ENCODE results near the gene PRKD1. TPM values are rescaled to one million over a fixed set of nuclear protein-coding genes. Genes with fewer than 3 reads are reported as not detected.

PRKD1 gene
- total RNA-seq, 2 experiments from 2014 or later, result not detected

DNA sequence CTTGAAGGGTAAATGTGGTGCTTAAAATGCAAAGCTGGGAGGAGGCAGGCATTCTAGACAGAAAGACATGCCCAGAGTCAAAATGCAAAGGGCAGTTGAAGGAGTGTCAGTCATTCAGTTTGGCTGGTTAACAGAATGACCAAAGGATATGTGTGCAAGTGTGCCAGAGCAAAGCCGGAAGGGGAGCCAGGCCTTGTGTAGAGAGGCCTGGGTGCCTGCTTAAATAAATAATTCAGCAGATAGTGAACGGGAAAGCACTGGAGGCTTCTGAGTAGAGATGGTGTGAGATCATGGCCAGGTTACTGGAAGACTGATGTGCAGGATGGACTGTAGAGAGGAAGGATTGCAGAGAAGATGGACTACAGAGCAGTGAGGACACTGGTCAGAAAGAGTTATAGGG, 244.9 kb downstream of the PRKD1 start:
- Mint-ChIP-seq H3K27me3 (no peaks in the 10 kb centered on the region), H3K4me1 (ENCODE audit: low read depth) (no peaks in the 10 kb centered on the region), H3K4me3 (no peak overlapping the region), H3K27ac (no peak overlapping the region), H3K36me3 (ENCODE audit: low read depth) (no peaks in the 10 kb centered on the region), H3K9me3 (peaks cover 3% of the 10 kb centered on the region)
- intact Hi-C loops (cut with DNase I, micrococcal nuclease), result no loop called here
- Histone ChIP-seq H3K4me3 (ENCODE audit: low read length) (no peak overlapping the region), H3K9me3 (ENCODE audit: control insufficient read depth in 1 of 2, insufficient read depth in 1 of 2, low read length in 2 of 2) (peaks cover 0 to 3% of the 10 kb centered on the region in 2 experiments), H3K4me1 (ENCODE audit: insufficient read depth, low read length) (no peaks in the 10 kb centered on the region), H3K36me3 (ENCODE audit: insufficient read depth, low read length) (no peaks in the 10 kb centered on the region), H3K27ac (ENCODE audit: low read depth in 1 of 2, low read length in 2 of 2) (no peak overlapping the region), H3K27me3 (ENCODE audit: control insufficient read depth in 1 of 2, insufficient read depth in 2 of 2, low read length in 2 of 2) (no peaks in the 10 kb centered on the region)
- ChIA-PET POLR2A (no interaction called here), CTCF (no interaction called here)
- TF ChIP-seq, protein P1, sequence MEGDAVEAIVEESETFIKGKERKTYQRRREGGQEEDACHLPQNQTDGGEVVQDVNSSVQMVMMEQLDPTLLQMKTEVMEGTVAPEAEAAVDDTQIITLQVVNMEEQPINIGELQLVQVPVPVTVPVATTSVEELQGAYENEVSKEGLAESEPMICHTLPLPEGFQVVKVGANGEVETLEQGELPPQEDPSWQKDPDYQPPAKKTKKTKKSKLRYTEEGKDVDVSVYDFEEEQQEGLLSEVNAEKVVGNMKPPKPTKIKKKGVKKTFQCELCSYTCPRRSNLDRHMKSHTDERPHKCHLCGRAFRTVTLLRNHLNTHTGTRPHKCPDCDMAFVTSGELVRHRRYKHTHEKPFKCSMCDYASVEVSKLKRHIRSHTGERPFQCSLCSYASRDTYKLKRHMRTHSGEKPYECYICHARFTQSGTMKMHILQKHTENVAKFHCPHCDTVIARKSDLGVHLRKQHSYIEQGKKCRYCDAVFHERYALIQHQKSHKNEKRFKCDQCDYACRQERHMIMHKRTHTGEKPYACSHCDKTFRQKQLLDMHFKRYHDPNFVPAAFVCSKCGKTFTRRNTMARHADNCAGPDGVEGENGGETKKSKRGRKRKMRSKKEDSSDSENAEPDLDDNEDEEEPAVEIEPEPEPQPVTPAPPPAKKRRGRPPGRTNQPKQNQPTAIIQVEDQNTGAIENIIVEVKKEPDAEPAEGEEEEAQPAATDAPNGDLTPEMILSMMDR (IDR thresholded peaks at IDR 0.05), result no peak
- ATAC-seq (ENCODE audit: poor library complexity) (no peak), DNase-seq (no peak)

DNA sequence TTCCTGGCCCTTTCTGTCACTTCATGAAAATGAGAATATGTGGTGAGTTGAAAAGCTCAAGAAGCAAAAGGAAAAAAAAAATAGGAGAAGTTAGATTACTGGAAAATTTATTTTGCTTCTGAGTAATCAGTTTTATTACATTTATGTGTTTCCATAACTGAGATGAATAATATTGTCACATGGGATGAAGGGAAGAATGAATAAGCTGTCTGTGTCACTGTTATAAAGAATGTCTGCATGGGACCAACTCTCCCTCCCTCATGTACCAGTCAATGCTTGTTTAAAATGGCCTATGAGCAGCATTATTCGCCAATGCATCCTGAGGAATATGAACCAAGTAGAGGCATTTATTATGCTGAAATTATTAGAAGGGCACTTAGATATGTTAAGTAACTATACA, 246.3 kb downstream of the PRKD1 start:
- H3K9me3 Mint-ChIP-seq, result peaks cover 3% of the 10 kb centered on the region
- no peak for DNase-seq
- ChIA-PET CTCF (no interaction called here), POLR2A (no interaction called here)
- Histone ChIP-seq H3K9me3 (ENCODE audit: control insufficient read depth in 1 of 2, insufficient read depth in 1 of 2, low read length in 2 of 2) (peaks cover 0 to 6% of the 10 kb centered on the region in 2 experiments), H3K4me3 (ENCODE audit: low read length) (no peak overlapping the region), H3K36me3 (ENCODE audit: insufficient read depth, low read length) (no peaks in the 10 kb centered on the region), H3K27ac (ENCODE audit: low read depth in 1 of 2, low read length in 2 of 2) (no peak overlapping the region), H3K4me1 (ENCODE audit: insufficient read depth, low read length) (no peaks in the 10 kb centered on the region), H3K27me3 (ENCODE audit: control insufficient read depth in 1 of 2, insufficient read depth in 2 of 2, low read length in 2 of 2) (no peaks in the 10 kb centered on the region)
- H3K27ac Mint-ChIP-seq, result no peak overlapping the region
- TF ChIP-seq, protein P1 (IDR thresholded peaks at IDR 0.05), result no peak
- H3K4me1 Mint-ChIP-seq (ENCODE audit: low read depth), result no peaks in the 10 kb centered on the region
- no peaks in the 10 kb centered on the region for H3K36me3 Mint-ChIP-seq (ENCODE audit: low read depth)
- no peak for ATAC-seq (ENCODE audit: poor library complexity)
- intact Hi-C loops (cut with DNase I, micrococcal nuclease), result no loop called here
- H3K27me3 Mint-ChIP-seq, result no peaks in the 10 kb centered on the region
- no peak overlapping the region for H3K4me3 Mint-ChIP-seq

DNA sequence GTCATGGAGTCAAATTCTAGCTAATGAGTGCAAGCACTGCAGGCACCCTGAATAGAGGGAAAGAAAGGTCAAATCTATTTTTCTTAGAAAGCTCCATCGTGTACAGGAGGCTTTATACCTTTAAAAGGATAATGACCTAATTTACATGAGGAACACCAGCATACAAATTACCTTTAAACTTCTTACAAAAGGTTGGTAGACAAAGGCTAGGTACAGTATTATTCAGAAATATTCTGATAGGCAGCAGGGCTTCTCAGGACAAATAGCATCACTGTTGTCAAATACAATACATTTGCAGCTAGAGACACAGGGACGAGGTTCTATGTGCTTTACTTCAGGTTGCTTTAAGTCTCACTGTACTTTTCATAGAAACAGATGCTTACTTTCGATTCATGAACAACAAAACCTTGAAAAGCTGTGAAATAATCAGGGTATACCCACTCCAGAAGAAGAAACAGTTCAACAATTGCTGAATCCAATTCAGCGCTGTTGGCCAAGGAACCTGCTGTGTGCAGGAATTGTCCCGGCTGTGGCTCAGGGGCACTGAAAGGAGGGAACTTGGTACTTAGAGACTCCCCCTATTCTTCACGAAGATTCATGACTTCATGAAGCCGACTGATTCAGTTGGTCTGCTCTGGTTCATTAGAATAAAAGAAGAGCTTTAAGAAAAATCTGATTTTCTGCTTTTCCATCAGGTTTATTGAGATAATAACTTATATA, 252.9 kb downstream of the PRKD1 start:
- DNase-seq (no peak), ATAC-seq (ENCODE audit: poor library complexity) (no peak)
- no peaks in the 10 kb centered on the region for H3K4me1 ChIP-seq (ENCODE audit: insufficient read depth, low read length)
- no peaks in the 10 kb centered on the region for H3K27me3 ChIP-seq (ENCODE audit: control insufficient read depth in 1 of 2, insufficient read depth in 2 of 2, low read length in 2 of 2)
- no peak overlapping the region for H3K4me3 Mint-ChIP-seq
- ChIA-PET CTCF (no interaction called here), POLR2A (no interaction called here)
- intact Hi-C loops (cut with DNase I, micrococcal nuclease), result no loop called here
- H3K36me3 ChIP-seq (ENCODE audit: insufficient read depth, low read length), result no peaks in the 10 kb centered on the region
- H3K36me3 Mint-ChIP-seq (ENCODE audit: low read depth), result no peaks in the 10 kb centered on the region
- H3K9me3 ChIP-seq (ENCODE audit: control insufficient read depth in 1 of 2, insufficient read depth in 1 of 2, low read length in 2 of 2), result peaks cover 0 to 5% of the 10 kb centered on the region in 2 experiments
- no peaks in the 10 kb centered on the region for H3K4me1 Mint-ChIP-seq (ENCODE audit: low read depth)
- H3K4me3 ChIP-seq (ENCODE audit: low read length), result no peak overlapping the region
- H3K9me3 Mint-ChIP-seq, result peaks cover 2% of the 10 kb centered on the region
- H3K27ac ChIP-seq (ENCODE audit: low read depth in 1 of 2, low read length in 2 of 2), result no peak overlapping the region
- TF ChIP-seq, protein P1 (IDR thresholded peaks at IDR 0.05), result no peak
- H3K27me3 Mint-ChIP-seq, result no peaks in the 10 kb centered on the region
- no peak overlapping the region for H3K27ac Mint-ChIP-seq
